ENCODE results near the gene NEDD4L.

GRCh38 chr18:58378411-58379379 lies 334.7 kb downstream of the NEDD4L start:
- TF ChIP-seq, protein P1, sequence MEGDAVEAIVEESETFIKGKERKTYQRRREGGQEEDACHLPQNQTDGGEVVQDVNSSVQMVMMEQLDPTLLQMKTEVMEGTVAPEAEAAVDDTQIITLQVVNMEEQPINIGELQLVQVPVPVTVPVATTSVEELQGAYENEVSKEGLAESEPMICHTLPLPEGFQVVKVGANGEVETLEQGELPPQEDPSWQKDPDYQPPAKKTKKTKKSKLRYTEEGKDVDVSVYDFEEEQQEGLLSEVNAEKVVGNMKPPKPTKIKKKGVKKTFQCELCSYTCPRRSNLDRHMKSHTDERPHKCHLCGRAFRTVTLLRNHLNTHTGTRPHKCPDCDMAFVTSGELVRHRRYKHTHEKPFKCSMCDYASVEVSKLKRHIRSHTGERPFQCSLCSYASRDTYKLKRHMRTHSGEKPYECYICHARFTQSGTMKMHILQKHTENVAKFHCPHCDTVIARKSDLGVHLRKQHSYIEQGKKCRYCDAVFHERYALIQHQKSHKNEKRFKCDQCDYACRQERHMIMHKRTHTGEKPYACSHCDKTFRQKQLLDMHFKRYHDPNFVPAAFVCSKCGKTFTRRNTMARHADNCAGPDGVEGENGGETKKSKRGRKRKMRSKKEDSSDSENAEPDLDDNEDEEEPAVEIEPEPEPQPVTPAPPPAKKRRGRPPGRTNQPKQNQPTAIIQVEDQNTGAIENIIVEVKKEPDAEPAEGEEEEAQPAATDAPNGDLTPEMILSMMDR (IDR thresholded peaks at IDR 0.05): no peak
- no peak for TF ChIP-seq POLR2AphosphoS5 (IDR thresholded peaks at IDR 0.05; ENCODE audit: low read depth, low read length)
- no peak for TF ChIP-seq TCF7L2 (IDR thresholded peaks at IDR 0.05; ENCODE audit: low read depth, low read length)
- no peak for TF ChIP-seq SIN3A (IDR thresholded peaks at IDR 0.05; ENCODE audit: borderline replicate concordance, insufficient read depth, low read depth, low read length)
